ENCODE measurements around the gene RIPK1.
"Not testable (repeated sequence)": the region's sequence is repeated elsewhere in the genome, so short reads cannot be mapped to it uniquely, and the experiment has no call there.

RIPK1 gene

GRCh38 chr6:3046295-3046694 is 22.0 kb upstream of the RIPK1 start:
- no peak for DNase-seq

DNA sequence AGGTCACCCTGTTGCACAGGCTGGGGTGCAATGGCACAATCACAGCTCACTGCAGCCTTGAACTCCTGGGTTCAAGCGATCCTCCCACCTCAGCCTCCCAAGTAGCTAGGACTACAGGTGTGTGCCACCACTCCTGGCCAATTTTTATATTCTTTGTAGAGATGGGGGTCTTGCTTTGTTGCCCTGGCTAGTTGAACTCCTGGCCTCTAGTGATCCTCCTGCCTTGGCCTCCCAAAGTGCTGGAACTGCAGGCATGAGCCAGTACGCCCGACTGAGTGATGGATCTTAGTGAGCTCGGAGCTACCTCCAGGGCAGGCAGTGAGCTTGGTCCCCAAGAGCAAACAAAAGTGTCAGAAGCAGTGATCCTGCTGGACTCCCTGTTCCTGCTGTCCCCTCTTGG is 20.3 kb upstream of the RIPK1 start:
- DNase-seq = not testable (repeated sequence)

- DNase-seq = no peak
These were observed 15.6 kb upstream of the RIPK1 start for GRCh38 chr6:3052481-3053230.

DNA sequence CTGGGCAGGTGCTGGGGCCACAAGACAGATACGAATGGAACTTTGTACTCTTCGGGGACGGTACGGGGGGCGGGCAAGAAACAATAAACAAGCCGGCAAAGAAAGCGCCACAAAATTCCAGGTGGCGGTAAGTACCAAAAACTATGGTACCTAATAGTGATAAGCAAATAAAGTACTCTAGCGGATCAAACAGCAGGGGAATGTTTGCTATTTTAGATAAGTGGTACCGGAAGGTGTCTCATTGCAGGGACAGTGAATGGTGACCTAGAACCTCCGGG is 15.1 kb upstream of the RIPK1 start:
- DNase-seq = no peak

- DNase-seq = peak; percentile 46
These were observed 13.8 kb upstream of the RIPK1 start for GRCh38 chr6:3054229-3055157.

DNA sequence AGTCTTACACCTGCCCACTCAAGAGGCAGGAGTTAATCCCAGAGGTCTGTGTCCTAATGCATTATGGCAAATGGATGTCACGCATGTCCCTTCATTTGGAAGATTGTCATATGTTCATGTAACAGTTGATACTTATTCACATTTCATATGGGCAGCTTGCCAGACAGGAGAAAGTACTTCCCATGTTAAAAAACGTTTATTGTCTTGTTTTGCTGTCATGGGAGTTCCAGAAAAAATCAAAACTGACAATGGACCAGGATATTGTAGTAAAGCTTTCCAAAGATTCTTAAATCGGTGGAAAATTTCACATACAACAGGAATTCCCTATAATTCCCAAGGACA is 13.2 kb upstream of the RIPK1 start:
- DNase-seq = peak; percentile 43

GRCh38 chr6:3057063-3057770 is 11.1 kb upstream of the RIPK1 start:
- no peak for DNase-seq

- DNase-seq = no peak
These were observed 9.3 kb upstream of the RIPK1 start for GRCh38 chr6:3058957-3059356.

- not testable (repeated sequence) for DNase-seq
These were observed 8.2 kb upstream of the RIPK1 start for GRCh38 chr6:3060092-3060491.

DNA sequence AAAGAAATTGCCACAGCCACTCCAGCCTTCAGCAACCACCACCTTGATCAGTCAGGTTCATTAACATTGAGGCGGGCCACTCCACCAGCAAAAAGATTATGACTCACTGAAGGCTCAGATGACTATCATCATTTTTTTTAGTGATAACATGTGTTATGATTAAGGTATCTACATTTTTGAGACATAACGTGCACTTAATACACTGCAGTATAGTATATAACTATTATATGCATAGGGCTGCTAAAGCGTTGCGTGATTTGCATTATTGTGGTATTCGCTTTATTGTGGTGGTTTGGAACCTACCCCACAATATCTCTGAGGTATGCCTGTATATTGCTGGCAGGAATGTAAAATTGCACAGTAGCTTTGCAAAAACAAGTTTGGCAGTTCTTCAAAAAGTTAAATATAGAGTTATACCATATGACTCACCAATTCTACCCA is 6.8 kb upstream of the RIPK1 start:
- no peak for DNase-seq

DNA sequence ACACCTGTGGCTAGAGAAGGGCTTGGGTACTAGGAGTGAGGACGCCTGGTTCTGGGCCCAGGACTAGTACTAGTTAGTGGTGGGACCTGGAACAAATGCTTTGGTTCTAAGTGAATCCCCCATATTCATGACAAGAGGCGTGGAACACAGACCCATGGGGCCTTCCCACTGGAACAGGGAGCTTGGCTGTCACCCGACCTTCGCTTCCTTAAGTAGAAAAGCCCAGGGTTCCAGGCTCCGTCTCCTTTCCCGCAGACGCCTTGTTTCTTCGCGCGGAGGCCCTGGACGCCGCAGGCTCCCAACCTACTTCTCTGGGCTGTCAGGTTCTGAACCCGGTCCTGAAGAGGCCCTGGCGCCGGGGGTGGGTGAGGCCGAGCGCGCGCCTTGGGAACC is 5.0 kb upstream of the RIPK1 start:
- DNase-seq = not testable (repeated sequence)

GRCh38 chr6:3063733-3064700 is 4.3 kb upstream of the RIPK1 start:
- DNase-seq = peak; percentile 65

GRCh38 chr6:3071568-3071967 is 3.3 kb downstream of the RIPK1 start:
- no peak for DNase-seq

- no peak for DNase-seq
These were observed 4.5 kb downstream of the RIPK1 start for GRCh38 chr6:3072798-3073197.

DNA sequence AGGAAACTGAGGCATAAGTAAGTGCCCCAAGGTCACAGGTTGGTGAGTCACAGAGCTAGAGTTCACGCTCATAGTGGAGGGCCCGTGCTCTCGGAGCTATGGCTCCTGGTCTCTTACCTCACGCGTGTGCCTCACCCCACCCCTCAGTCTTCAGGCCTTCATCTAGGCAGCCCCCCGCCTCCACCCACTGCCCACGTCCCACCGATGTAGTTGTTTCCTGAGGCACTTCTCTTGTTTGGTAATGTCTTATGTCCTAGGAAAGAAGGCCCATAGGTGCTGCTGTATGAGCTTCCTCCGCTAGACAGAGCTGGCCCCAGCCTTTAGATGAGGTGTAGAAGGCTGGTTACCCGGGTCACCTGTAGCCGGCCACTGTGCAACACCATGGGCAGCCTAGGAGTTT is 5.1 kb downstream of the RIPK1 start:
- DNase-seq = no peak

DNA sequence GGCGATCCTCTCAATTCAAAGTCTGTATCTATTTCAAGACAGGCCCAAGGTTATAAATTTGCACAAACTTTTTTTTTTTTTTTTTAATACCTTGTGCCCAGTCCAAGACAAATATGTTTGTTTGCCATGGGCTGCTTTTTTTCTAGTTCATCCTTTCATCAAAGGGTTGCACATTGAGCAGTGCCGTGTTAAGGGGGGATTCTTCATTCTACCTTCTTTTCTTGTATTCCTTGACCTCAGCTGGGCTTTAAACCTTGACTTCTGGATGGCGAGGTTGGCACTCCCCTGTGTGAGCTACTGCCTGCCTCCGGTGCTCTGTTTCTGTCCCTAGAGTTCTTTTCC is 7.4 kb downstream of the RIPK1 start:
- no peak for DNase-seq

- no peak for DNase-seq
These were observed 8.0 kb downstream of the RIPK1 start for GRCh38 chr6:3076320-3076719.

GRCh38 chr6:3077430-3077829 is 9.1 kb downstream of the RIPK1 start:
- no peak for DNase-seq

DNA sequence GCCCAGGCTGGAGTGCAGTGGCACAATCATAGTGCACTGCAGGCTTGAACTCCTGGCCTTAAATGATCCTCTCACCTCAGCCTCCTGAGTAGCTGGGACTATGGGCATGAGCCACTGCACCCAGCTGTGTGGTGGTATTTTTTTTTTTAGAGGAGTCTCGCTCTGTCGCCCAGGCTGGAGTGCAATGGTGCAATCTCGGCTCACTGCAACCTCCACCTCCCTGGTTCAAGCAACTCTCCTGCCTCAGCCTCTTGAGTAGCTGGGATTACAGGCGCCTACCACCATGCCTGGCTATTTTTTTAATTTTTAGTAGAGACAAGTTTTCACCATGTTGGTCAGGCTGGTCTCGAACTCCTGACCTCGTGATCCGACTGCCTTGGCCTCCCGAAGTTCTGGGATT is 10.7 kb downstream of the RIPK1 start:
- not testable (repeated sequence) for DNase-seq

GRCh38 chr6:3079682-3080081 is 11.4 kb downstream of the RIPK1 start:
- no peak for DNase-seq

- no peak for DNase-seq
These were observed 13.7 kb downstream of the RIPK1 start for GRCh38 chr6:3081960-3082359.

- DNase-seq = no peak
These were observed 16.8 kb downstream of the RIPK1 start for GRCh38 chr6:3085074-3085473.

All from DMS79 treated with DMSO at 0.1 percent for 48 hours (cell line).